Testis (tissue), 3 donors: ENCODE results near the gene AP2B1. TPM values are rescaled to one million over a fixed set of nuclear protein-coding genes. Genes with fewer than 3 reads are reported as not detected.

ENCODE experiments used
- DNase-seq: peaks from one replicate; pipeline ENCODE4 v3.0.0-alpha.2; 2019
- H3K27ac ChIP-seq, 2 donors: fragments of 200-600 bp; sonication (generic); one replicate each; pipeline ENCODE4 v1.5.1; 2019
- H3K27me3 ChIP-seq: fragments of 200-600 bp; sonication (generic); one replicate; pipeline ENCODE4 v1.5.1; 2019
- H3K36me3 ChIP-seq: fragments of 200-600 bp; sonication (generic); one replicate; pipeline ENCODE4 v1.5.1; 2017; ENCODE audit warnings: low read depth; ENCODE audit errors: missing control alignments
- H3K4me1 ChIP-seq: fragments of 200-600 bp; sonication (generic); one replicate; pipeline ENCODE4 v1.5.1; 2019
- H3K4me3 ChIP-seq, 2 donors: fragments of 200-600 bp; sonication (generic); one replicate each; pipeline ENCODE4 v1.5.1; 2017 to 2019
- H3K9me3 ChIP-seq: fragments of 200-600 bp; sonication (generic); one replicate; pipeline ENCODE4 v1.5.1; 2017
- POLR2A ChIP-seq: fragments of 450-650 bp; IDR thresholded peaks from one replicate; pipeline ENCODE4 v1.6.1; 2017; ENCODE audit warnings: antibody characterized with exemption, mild to moderate bottlenecking, moderate library complexity
- WGBS, 2 donors: methylation state at CpG; one replicate each; pipeline ENCODE4 v1.1.5; 2018; 5-methylcytosine and 5-hydroxymethylcytosine counted together
- intact Hi-C: fragments of 100-400 bp; cut with DNase I; formaldehyde crosslinking; loops from one replicate; pipeline ENCODE4 v1.15.1; 2023; ENCODE audit warnings: low total_unique reads
- polyA plus RNA-seq: library from polyadenylated mRNA; stranded (reverse); fragments of 350-450 nt; fragmentation: Illumina TruSeq; extraction: RNeasy Lipid Tissue Mini Kit (QIAGEN cat#74804); gene quantifications from one replicate; pipeline ENCODE4 v1.2.3, GENCODE V29; 2014; ENCODE audit warnings: low read depth, low replicate concordance; ENCODE audit not compliant: insufficient read depth
- total RNA-seq, 2 donors: library from RNA; depleted of rRNA; stranded (reverse); fragments of >200 nt; gene quantifications; one replicate each; pipeline ENCODE4 v1.2.3, GENCODE V29; 2016
- TF ChIP-seq, protein P1 (sequence below), 3 experiments: fragments of 450-650 bp in 2 of 3; fragments of 200-600 bp in 1 of 3; sonication (generic) in 1 of 3; IDR thresholded peaks; one replicate each; pipeline ENCODE4 v1.5.1; 2016 to 2019; ENCODE audit warnings: antibody characterized with exemption in 3 of 3, mild to moderate bottlenecking in 2 of 3, moderate library complexity in 1 of 3

The AP2B1 gene
- total and polyA plus RNA-seq, 3 donors from 2014 or later = 132 to 310 (median 147) TPM

DNA sequence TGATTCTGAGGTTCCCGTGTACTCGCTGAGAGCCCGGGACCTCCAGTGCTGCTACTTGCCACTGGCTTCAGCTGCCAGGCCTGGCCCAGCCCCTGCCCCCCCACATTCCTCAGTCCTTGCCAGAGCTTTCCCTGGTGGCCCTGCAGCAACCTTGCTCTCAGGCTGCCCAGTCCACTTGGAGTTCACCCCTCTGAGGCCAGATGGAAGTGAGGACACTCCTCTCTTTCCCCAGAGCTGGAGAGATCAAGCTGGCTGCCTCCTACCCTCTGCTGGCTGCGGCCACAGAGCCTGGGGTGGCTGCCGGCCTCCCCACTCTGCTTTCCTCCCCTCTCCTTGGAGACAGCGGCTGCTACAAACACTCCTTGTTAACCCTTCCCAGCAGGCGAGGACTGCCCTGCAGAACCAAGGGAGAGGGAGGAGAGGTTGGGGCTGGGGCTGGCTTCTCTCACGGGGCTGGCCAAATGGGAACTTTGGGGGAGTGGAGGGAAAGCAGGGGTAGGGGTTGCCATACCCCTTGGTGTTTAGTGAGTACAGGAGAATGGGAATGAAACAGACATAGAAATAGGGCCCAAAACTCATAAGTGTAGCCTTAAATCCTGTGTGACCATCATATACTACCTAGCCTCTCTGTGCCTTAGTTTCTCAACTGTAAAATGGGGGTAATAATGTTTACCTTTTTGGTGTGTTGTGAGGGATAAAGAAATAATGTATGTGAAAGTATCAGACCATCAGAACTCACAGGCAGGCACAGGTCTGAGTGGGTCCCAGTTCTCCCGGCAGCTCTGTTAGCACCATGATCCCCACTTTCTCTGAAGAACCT lies 166.0 kb downstream of the AP2B1 start, which contains the start of gene GAS2L2:
TSS of gene GAS2L2 (minus strand) at position 295 of the 820 bp plus-strand sequence. CDS start 389 bp downstream, outside the sequence.
- WGBS, 2 donors = 46 to 61% methylated on average over 7 to 9 of the region's 9 CpGs
- intact Hi-C loops = loop anchor here (5.0 kb wide), 1 partner anchor 136 kb away; no protein-coding TSS in a partner anchor
- DNase-seq = no peak
- no peak within 1 kb of the TSS for H3K4me3 ChIP-seq
- no peaks in the 10 kb centered on the region for H3K27me3 ChIP-seq
- TF ChIP-seq POLR2A = no peak
- TF ChIP-seq, protein P1, sequence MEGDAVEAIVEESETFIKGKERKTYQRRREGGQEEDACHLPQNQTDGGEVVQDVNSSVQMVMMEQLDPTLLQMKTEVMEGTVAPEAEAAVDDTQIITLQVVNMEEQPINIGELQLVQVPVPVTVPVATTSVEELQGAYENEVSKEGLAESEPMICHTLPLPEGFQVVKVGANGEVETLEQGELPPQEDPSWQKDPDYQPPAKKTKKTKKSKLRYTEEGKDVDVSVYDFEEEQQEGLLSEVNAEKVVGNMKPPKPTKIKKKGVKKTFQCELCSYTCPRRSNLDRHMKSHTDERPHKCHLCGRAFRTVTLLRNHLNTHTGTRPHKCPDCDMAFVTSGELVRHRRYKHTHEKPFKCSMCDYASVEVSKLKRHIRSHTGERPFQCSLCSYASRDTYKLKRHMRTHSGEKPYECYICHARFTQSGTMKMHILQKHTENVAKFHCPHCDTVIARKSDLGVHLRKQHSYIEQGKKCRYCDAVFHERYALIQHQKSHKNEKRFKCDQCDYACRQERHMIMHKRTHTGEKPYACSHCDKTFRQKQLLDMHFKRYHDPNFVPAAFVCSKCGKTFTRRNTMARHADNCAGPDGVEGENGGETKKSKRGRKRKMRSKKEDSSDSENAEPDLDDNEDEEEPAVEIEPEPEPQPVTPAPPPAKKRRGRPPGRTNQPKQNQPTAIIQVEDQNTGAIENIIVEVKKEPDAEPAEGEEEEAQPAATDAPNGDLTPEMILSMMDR (IDR thresholded peaks at IDR 0.05) = no peak
- no peak within 1 kb of the TSS for H3K27ac ChIP-seq
- peaks cover 11% of the 10 kb centered on the region for H3K4me1 ChIP-seq
- H3K36me3 ChIP-seq = no peaks in the 10 kb centered on the region
- H3K9me3 ChIP-seq = no peaks in the 10 kb centered on the region

DNA sequence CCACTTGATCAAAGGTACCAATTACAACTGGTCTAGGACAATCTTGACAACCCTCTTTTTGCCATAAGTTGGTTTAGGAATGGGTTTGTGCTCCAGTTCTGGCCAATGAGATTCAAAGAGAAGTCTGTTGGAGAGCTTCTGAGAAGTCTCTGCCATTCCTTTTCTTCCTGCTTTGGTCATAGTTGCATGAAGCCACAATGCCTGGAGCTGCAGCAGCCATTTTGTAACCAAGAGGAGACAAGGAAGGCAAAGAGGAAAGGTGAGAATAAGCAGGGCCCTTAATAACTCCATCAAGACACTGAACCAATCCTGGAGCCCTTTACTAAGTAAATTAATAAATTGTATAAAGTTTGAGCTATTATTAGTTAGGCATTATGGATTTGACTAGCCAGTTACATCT lies 170.1 kb downstream of the AP2B1 start:
- Histone ChIP-seq H3K27ac (no peak overlapping the region), H3K9me3 (no peaks in the 10 kb centered on the region), H3K4me3 (no peak overlapping the region), H3K4me1 (peaks cover 3% of the 10 kb centered on the region), H3K36me3 (no peaks in the 10 kb centered on the region), H3K27me3 (no peaks in the 10 kb centered on the region)
- intact Hi-C loops = no loop called here
- no peak for DNase-seq
- no peak for TF ChIP-seq POLR2A
- TF ChIP-seq, protein P1 (IDR thresholded peaks at IDR 0.05) = no peak

DNA sequence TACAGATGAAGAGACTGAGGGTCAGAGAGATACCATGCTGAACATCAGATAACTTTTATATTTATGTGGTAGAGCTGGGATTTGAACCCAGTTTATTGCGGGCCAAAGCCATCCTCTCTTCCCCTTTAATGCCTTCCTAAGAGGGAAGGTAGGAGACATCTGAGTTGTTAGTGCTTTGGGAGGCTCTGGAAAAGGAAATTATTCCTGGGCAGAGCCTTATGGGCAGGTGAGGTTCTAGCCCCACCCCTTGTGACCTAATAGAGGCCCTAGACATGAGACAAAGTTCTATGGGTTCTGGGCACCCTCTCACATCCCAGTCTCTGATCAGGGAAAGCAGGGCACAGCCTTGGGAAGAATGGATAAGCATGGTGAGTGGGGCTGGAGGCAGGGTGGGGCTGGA lies 173.5 kb downstream of the AP2B1 start, which contains the start of gene C17orf50:
TSS of gene C17orf50 (plus strand) at position 301 of the 400 bp plus-strand sequence. CDS start at position 356, 55 bp downstream.
- Histone ChIP-seq H3K4me1 (peaks cover 14% of the 10 kb centered on the region), H3K9me3 (no peaks in the 10 kb centered on the region), H3K36me3 (no peaks in the 10 kb centered on the region), H3K27me3 (no peaks in the 10 kb centered on the region), H3K4me3 (no peak within 1 kb of the TSS), H3K27ac (no peak within 1 kb of the TSS)
- 75 to 93% methylated on average over 1 of the region's 1 CpG for WGBS, 2 donors
- no peak for DNase-seq
- intact Hi-C loops = no loop called here
- TF ChIP-seq, protein P1 (IDR thresholded peaks at IDR 0.05) = no peak
- no peak for TF ChIP-seq POLR2A

DNA sequence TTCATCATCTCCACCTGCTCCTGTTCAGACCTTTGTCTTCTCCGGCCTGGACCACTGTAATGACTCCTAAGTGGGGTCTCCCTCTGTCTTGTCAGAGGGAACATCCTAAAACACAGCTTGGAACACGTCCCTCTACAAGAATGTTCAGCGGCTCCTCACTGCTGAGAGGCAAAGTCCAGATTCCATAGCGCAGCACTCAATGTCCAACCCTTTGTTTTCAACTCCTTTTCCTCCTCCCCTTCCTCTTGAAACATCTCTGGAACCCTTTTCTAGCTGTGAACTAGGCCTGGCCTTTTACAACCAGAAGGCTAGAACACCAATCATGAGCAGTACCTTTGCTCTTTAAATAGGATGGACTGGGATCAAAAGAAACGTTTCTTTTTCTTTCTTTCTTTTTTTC lies 174.5 kb downstream of the AP2B1 start:
- no peak overlapping the region for H3K4me3 ChIP-seq
- no peaks in the 10 kb centered on the region for H3K9me3 ChIP-seq
- no peak for DNase-seq
- no peak overlapping the region for H3K27ac ChIP-seq
- intact Hi-C loops = no loop called here
- no peaks in the 10 kb centered on the region for H3K36me3 ChIP-seq
- no peak for TF ChIP-seq POLR2A
- TF ChIP-seq, protein P1 (IDR thresholded peaks at IDR 0.05) = no peak
- H3K4me1 ChIP-seq = peaks cover 24% of the 10 kb centered on the region
- 85 to 90% methylated on average over 5 of the region's 5 CpGs for WGBS, 2 donors
- no peaks in the 10 kb centered on the region for H3K27me3 ChIP-seq
